ENCODE data around the gene ASIC2.

- TF ChIP-seq CTCF (IDR thresholded peaks at IDR 0.05; ENCODE audit: insufficient read depth, low read length, poor library complexity, severe bottlenecking) = no peak
- no peak for TF ChIP-seq EZH2phosphoT487 (conservative IDR thresholded peaks at IDR 0.05; ENCODE audit: low read length)
Measured at GRCh38 chr17:33076979-33077378, 216.1 kb downstream of the ASIC2 start.

Measured in SU-DHL-6 (cell line).